Measurements from ENCODE around the gene ANXA6. TPM values are rescaled to one million over a fixed set of nuclear protein-coding genes. Genes with fewer than 3 reads are reported as not detected.

ANXA6 gene
- total RNA-seq, 2 donors from 2014 or later = 204 to 235 TPM

- Histone ChIP-seq H3K27me3 (ENCODE audit: control insufficient read depth, insufficient read depth, low read length, poor library complexity, severe bottlenecking) (no peaks in the 10 kb centered on the region), H3K9ac (ENCODE audit: extremely low read depth, low read length, poor library complexity, severe bottlenecking) (no peak overlapping the region), H3K9me3 (ENCODE audit: control insufficient read depth, low read length) (no peaks in the 10 kb centered on the region), H3K27ac (ENCODE audit: low read depth, low read length) (no peak overlapping the region), H3K4me1 (ENCODE audit: control insufficient read depth, insufficient read depth, low read length) (peaks cover 3% of the 10 kb centered on the region), H3K36me3 (ENCODE audit: control insufficient read depth, insufficient read depth, low read length) (peaks cover 72% of the 10 kb centered on the region), H3K4me3 (ENCODE audit: low read length) (no peak overlapping the region)
- TF ChIP-seq, protein P1, sequence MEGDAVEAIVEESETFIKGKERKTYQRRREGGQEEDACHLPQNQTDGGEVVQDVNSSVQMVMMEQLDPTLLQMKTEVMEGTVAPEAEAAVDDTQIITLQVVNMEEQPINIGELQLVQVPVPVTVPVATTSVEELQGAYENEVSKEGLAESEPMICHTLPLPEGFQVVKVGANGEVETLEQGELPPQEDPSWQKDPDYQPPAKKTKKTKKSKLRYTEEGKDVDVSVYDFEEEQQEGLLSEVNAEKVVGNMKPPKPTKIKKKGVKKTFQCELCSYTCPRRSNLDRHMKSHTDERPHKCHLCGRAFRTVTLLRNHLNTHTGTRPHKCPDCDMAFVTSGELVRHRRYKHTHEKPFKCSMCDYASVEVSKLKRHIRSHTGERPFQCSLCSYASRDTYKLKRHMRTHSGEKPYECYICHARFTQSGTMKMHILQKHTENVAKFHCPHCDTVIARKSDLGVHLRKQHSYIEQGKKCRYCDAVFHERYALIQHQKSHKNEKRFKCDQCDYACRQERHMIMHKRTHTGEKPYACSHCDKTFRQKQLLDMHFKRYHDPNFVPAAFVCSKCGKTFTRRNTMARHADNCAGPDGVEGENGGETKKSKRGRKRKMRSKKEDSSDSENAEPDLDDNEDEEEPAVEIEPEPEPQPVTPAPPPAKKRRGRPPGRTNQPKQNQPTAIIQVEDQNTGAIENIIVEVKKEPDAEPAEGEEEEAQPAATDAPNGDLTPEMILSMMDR (conservative IDR thresholded peaks at IDR 0.05) = no peak
- Mint-ChIP-seq H3K4me3 (no peak overlapping the region), H3K36me3 (ENCODE audit: low read depth) (peaks cover 44% of the 10 kb centered on the region), H3K27me3 (ENCODE audit: insufficient read depth) (no peaks in the 10 kb centered on the region), H3K27ac (no peak overlapping the region), H3K9me3 (no peaks in the 10 kb centered on the region), H3K4me1 (peaks cover 12% of the 10 kb centered on the region)
- no peak for DNase-seq
- 86 to 98% methylated on average over 6 to 9 of the region's 9 CpGs for WGBS, 2 experiments (ENCODE audit: insufficient coverage in 1 of 2, insufficient read length in 1 of 2)
Measured at GRCh38 chr5:151101151-151101550, 56.4 kb downstream of the ANXA6 start.

DNA sequence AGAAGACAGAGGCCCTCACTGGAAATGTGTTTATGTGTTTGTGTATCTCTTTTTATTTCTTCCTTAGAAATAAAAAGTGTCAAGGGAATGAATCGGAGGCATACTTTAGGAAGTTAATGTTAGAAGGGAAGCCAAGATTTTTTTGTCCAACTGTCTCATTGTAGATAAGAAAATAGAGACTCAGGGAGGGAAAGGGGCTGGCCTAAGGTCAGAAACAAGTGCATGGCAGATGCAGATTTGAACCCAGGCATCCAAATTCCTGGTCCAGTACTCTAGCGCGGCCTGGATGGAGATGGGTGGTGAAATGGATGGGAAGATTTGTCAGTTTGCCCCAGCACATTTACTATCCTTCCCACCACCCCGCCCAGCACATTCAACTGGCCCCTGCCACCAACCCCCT lies 56.9 kb downstream of the ANXA6 start:
- Mint-ChIP-seq H3K27ac (no peak overlapping the region), H3K36me3 (ENCODE audit: low read depth) (peaks cover 44% of the 10 kb centered on the region), H3K27me3 (ENCODE audit: insufficient read depth) (no peaks in the 10 kb centered on the region), H3K9me3 (no peaks in the 10 kb centered on the region), H3K4me1 (peaks cover 17% of the 10 kb centered on the region), H3K4me3 (no peak overlapping the region)
- DNase-seq = no peak
- no peak overlapping the region for H3K4me3 ChIP-seq (ENCODE audit: low read length)
- no peak overlapping the region for H3K9ac ChIP-seq (ENCODE audit: extremely low read depth, low read length, poor library complexity, severe bottlenecking)
- 67 to 92% methylated on average over 1 to 4 of the region's 4 CpGs for WGBS, 2 experiments (ENCODE audit: insufficient coverage in 1 of 2, insufficient read length in 1 of 2)
- TF ChIP-seq, protein P1 (conservative IDR thresholded peaks at IDR 0.05) = no peak
- H3K9me3 ChIP-seq (ENCODE audit: control insufficient read depth, low read length) = no peaks in the 10 kb centered on the region
- H3K27ac ChIP-seq (ENCODE audit: low read depth, low read length) = no peak overlapping the region
- peaks cover 3% of the 10 kb centered on the region for H3K4me1 ChIP-seq (ENCODE audit: control insufficient read depth, insufficient read depth, low read length)
- no peaks in the 10 kb centered on the region for H3K27me3 ChIP-seq (ENCODE audit: control insufficient read depth, insufficient read depth, low read length, poor library complexity, severe bottlenecking)
- H3K36me3 ChIP-seq (ENCODE audit: control insufficient read depth, insufficient read depth, low read length) = peaks cover 67% of the 10 kb centered on the region

- Histone ChIP-seq H3K27me3 (ENCODE audit: control insufficient read depth, insufficient read depth, low read length, poor library complexity, severe bottlenecking) (no peaks in the 10 kb centered on the region), H3K27ac (ENCODE audit: low read depth, low read length) (no peak overlapping the region), H3K9me3 (ENCODE audit: control insufficient read depth, low read length) (no peaks in the 10 kb centered on the region), H3K36me3 (ENCODE audit: control insufficient read depth, insufficient read depth, low read length) (peaks cover 48% of the 10 kb centered on the region), H3K4me3 (ENCODE audit: low read length) (no peak overlapping the region), H3K4me1 (ENCODE audit: control insufficient read depth, insufficient read depth, low read length) (peaks cover 5% of the 10 kb centered on the region), H3K9ac (ENCODE audit: extremely low read depth, low read length, poor library complexity, severe bottlenecking) (no peak overlapping the region)
- WGBS, 2 experiments (ENCODE audit: insufficient coverage in 1 of 2, insufficient read length in 1 of 2) = 91 to 95% methylated on average over 3 to 4 of the region's 4 CpGs
- TF ChIP-seq, protein P1 (conservative IDR thresholded peaks at IDR 0.05) = no peak
- Mint-ChIP-seq H3K27ac (no peak overlapping the region), H3K36me3 (ENCODE audit: low read depth) (peaks cover 33% of the 10 kb centered on the region), H3K9me3 (no peaks in the 10 kb centered on the region), H3K4me3 (no peak overlapping the region), H3K27me3 (ENCODE audit: insufficient read depth) (no peaks in the 10 kb centered on the region), H3K4me1 (peaks cover 26% of the 10 kb centered on the region)
- DNase-seq = no peak
Measured at GRCh38 chr5:151098768-151099121, 58.8 kb downstream of the ANXA6 start.

Measured in endodermal cell (in vitro differentiated cells).